ENCODE results near the gene TBCK.
"Not testable (repeated sequence)": the region's sequence is repeated elsewhere in the genome, so short reads cannot be mapped to it uniquely, and the experiment has no call there.

TBCK gene

DNA sequence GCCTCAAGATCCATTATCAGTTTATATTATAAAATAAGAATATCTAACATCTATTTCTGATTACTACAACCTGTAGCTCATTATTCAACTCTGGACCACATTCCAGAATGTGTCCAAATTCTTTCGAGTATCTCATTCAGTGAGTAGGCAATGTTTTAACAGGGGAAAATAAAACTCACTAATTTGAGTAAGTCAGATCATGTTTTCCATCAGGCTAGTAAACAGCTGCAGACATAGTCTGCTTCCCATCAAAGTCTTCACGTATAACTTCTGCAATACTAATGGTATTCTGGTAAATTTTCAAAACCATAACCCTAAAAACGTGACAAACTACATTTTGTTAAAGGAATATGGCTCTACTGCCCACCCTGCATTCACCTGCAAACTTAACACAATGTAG, 31.8 kb downstream of the TBCK start:
- no peak for DNase-seq

- no peak for DNase-seq
Measured at GRCh38 chr4:106277140-106277675, 38.8 kb downstream of the TBCK start.

GRCh38 chr4:106273831-106274230, 42.2 kb downstream of the TBCK start:
- DNase-seq: no peak

- DNase-seq: no peak
Measured at GRCh38 chr4:106270736-106271135, 45.3 kb downstream of the TBCK start.

DNA sequence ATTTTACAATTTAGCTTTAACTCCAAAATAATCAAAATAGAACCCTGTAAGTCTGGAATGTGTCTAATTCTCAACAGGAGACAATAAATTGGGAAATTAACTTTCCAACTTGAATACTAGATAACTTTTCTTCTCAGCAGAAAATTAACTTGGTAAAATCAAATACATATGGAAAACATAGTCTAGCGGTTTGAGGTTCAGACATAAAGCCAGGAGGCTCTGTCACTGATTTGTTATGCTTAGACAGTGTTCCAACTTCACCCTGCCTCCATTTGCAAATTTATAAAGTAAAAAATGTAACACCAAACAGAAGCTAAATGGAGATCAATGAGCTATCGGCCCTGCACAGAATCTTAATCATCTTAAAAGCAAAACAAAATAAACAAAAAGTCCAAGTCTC, 46.3 kb downstream of the TBCK start:
- no peak for DNase-seq

- DNase-seq: no peak
Measured at GRCh38 chr4:106268786-106269185, 47.2 kb downstream of the TBCK start.

DNA sequence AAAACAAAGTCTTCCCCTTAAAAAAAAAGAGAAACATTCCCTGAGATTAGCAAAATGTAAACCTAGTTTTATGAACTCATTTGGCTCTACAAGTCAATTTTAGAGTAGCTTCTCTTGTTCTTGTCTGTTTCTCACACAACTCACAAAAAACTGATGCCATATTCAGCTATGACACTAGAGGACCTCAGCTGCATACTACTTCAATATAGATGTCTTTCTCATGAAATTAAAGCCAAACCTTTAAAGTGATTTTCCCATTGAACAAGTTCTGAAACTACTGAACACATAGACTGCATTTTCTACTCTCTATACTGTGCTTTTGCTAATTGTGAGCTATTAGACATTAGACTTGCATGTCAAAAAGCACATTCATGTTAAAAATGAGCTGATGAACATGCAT, 49.8 kb downstream of the TBCK start:
- no peak for DNase-seq

GRCh38 chr4:106264331-106264728, 51.7 kb downstream of the TBCK start:
- no peak for DNase-seq

DNA sequence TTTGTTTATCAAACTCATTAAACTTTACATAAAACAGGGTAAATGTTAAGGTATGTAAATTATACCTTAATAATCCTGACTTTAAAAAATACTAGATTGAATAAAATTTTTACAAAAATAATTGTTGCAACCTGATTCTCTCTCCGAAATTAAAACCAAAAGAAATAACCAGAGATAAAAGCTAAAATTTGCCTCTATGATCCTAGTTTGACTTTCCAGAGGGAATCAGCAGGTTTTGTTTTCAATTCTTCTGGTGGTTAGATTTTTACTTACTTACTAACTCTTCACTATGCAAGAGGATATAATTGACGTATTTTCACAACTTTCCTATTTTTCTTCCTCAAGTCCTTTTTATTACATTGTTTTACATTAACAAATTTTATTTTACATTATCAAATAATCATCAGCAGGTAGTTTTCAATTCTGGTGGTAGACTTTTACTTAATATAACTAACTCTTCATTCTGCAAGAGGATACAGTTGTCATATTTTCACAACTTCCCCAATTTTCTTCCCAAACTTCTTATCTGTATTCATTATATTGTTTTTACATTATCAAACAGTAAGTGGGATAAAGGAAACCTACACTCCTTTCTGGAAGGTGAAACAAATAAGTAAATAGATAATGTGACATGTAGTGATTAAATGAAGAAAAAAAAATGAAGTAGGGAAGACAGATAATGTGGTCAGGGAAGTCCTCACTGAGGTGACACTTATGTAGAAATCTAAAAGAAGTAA, 52.2 kb downstream of the TBCK start:
- DNase-seq: no peak

DNA sequence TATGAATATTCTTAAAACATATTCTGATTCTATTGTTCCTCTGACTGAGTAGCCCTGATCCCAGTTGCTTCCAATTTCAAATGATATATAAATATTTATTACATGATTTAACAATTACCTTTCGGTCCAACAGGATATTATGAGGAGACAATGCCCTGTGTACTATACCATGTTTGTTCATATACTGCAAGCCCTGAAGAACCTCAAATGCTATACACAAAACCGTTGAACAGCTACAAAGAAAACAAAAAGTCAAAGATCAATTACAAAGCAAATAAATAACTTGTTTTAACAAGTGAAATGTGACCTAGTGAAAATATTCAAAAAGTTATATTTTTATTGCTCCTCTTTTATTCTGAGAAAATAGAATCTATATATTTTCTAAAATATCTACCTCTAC, 54.0 kb downstream of the TBCK start:
- DNase-seq: no peak

DNA sequence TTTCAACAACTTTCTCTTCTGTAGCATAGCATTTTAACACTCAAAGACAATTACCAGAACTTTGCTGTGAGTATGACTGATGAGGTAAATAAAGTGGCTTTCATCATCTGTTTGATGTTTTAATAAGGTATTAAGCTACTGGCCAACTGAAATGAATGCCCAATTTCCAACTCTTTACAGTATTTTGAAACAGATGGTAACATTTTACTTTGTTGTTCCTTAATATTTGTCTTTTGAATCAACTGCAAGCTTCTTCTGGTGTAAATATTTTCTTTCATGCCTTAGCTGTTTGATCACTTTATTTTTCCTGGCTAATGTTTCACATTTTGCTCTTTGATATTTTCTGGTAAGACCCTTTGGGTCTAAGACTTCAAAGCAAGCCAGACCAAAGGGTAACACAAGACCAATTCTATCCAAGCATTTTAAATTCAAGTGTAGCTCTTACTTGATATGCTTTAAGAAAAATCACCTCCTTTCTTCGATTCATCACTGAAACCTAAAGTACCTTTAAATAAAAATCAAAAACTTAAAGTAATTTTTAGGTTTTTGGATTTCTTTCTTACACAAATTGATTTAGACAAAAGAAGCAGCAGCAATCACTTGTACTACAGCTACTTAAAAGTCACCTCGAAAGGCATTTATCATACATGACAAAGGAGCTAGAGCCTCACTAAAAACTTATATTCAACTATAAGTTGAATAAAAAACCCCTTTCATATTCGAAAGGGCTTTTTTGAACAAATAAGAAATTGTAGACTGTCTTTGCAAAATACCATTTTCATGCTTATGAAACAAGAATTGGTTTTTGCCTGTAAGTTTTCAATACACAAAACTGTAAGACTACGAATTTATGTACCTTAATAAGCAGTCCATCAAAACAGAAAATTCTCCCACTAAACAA, 57.6 kb downstream of the TBCK start:
- DNase-seq: no peak

GRCh38 chr4:106256190-106256589, 59.8 kb downstream of the TBCK start:
- DNase-seq: no peak

DNA sequence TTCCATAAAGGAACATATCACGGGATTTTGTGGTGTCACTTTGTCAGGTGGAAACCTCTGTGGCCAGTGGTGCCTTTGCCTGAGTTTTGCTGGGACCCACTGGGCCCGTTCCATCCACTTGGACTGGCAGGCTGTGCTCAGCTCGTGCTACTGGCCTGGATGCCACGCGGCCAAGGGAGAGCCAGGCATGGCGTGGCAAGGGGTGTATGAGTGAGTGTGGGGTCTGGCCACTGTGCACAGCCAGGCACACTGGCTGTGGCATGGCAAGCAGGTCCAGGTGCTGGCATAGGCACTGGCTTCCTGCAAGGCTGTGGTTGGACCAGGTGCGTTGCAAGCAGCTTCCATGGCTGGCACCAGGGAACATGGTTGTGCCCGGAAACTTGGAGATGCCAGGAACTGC, 60.8 kb downstream of the TBCK start:
- DNase-seq: no peak

- DNase-seq: no peak
Measured at GRCh38 chr4:106253364-106254129, 62.5 kb downstream of the TBCK start.

GRCh38 chr4:106247600-106247999, 68.4 kb downstream of the TBCK start:
- DNase-seq: no peak

GRCh38 chr4:106246441-106246840, 69.6 kb downstream of the TBCK start:
- no peak for DNase-seq

DNA sequence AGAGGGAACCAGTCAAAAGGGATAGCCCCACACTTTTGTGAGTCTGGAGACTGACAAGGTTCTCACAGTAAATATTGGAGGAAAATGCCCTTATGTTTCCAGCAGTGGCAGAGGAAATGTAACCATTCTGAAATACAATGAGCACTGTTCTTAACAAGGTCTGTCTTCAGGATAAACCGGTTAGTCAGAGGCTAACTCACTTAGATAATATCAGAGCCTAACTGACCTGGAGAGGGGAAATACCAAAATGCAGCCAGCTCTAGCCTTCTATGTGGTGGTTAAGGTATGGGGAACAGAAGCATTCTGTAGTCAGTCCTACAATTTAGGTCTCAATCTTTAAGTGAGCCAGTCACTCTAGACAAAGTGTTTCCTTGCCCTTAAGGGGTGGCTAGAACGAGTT, 70.8 kb downstream of the TBCK start:
- no peak for DNase-seq

DNA sequence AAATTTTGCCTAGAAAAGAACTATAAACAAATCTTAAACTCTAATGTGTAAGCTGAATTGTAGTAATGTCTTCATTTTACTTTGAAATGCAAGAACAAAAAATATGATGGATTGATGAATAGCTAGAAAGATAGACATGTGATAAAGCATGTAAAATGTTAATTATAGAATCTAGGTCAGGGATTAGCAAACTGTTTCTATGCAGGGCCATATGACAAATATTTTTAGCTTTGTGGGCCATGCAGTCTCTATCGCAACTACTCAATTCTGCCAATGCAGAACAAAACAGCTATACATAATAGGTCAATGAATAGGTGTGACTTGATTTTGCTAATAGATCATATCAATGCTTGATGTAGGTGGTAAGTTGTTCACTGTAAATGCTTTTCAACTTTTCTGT, 75.3 kb downstream of the TBCK start:
- no peak for DNase-seq

- DNase-seq: no peak
Measured at GRCh38 chr4:106238820-106239420, 77.1 kb downstream of the TBCK start.

DNA sequence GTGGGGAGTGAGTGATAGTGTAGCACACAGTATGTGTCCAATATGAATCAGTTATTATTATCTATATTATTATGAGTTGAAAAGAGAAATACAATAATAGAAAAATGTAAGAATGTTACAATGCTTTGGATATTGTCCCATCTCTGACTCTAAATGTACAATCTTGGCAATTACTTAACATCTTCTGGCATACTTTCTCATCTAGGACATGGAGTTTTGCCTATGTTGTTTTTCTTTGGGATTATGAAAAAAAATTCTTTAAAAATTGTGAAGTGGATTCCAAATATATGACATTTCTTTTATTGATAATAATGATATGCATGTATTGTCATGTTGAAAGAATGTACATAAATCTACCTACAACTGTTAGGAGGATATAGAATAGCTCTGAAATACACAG, 84.1 kb downstream of the TBCK start:
- no peak for DNase-seq

GRCh38 chr4:106222548-106222947, 93.5 kb downstream of the TBCK start:
- DNase-seq: no peak

GRCh38 chr4:106213291-106213690, 102.7 kb downstream of the TBCK start:
- DNase-seq: not testable (repeated sequence)

DNA sequence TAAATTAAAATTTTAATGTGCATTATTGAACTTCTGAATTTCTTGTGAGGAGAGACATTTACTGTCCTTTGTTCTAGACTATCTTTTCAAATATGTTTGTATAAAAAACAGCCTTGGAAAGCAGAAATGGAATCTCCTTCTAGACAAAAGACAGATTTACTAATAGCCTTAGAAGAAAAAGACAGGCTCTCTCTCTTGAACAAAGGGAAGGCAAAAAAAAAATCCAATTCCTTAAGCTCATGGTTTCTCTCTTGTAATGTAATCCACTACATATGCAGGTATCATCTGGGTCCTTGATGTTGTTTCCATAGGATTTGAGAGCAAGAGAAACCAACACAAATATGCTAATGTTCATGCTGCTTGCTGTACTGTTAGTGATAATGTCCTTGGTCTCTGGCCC, 106.0 kb downstream of the TBCK start:
- no peak for DNase-seq
